ENCODE data around the gene SERPINA6. TPM values are rescaled to one million over a fixed set of nuclear protein-coding genes. Genes with fewer than 3 reads are reported as not detected.

Gene SERPINA6
- total RNA-seq, 1 experiment from 2014 or later = 0.32 TPM

GRCh38 chr14:94293578-94293924, 29.6 kb downstream of the SERPINA6 start:
- peaks cover under 1% of the 10 kb centered on the region for H3K9me3 Mint-ChIP-seq (ENCODE audit: unreplicated experiment)

GRCh38 chr14:94292872-94293577, 30.1 kb downstream of the SERPINA6 start, which contains the start of gene SERPINA10:
SERPINA10 (minus strand) TSS chr14:94293268; CDS start chr14:94290593, 2,675 bp downstream.
- H3K27me3 ChIP-seq (replicated peaks; ENCODE audit: control insufficient read depth, insufficient read depth, low read length) = no peaks in the 10 kb centered on the region
- peak within 1 kb of the TSS; percentile 26 for H3K4me3 ChIP-seq (ENCODE audit: low read depth, low read length)
- peak within 1 kb of the TSS; percentile 65 for H3K4me3 Mint-ChIP-seq (ENCODE audit: unreplicated experiment)
- POLR2A ChIA-PET = interaction anchor here (0.9 kb wide), 1 partner anchor 14 kb away, joined by 3 read pairs; no protein-coding TSS in a partner anchor
- peak; percentile 75 to 80 for DNase-seq
- H3K27ac Mint-ChIP-seq (ENCODE audit: unreplicated experiment) = peak within 1 kb of the TSS; percentile 81
- intact Hi-C loops (cut with micrococcal nuclease; ENCODE audit: unreplicated experiment) = loop anchor here (2.0 kb wide), 1 partner anchor 48 kb away; no protein-coding TSS in a partner anchor
- H3K9me3 ChIP-seq = no peaks in the 10 kb centered on the region
- peaks cover 2% of the 10 kb centered on the region for H3K36me3 ChIP-seq (ENCODE audit: control insufficient read depth, insufficient read depth, low read length)
- no peaks in the 10 kb centered on the region for H3K36me3 Mint-ChIP-seq (ENCODE audit: insufficient read depth, unreplicated experiment)
- H3K4me1 ChIP-seq = peaks cover 46% of the 10 kb centered on the region
- no peaks in the 10 kb centered on the region for H3K27me3 Mint-ChIP-seq (ENCODE audit: insufficient read depth, unreplicated experiment)
- BruUV-seq (replicated peaks) = no TSS peak
- TF ChIP-seq, protein P1, sequence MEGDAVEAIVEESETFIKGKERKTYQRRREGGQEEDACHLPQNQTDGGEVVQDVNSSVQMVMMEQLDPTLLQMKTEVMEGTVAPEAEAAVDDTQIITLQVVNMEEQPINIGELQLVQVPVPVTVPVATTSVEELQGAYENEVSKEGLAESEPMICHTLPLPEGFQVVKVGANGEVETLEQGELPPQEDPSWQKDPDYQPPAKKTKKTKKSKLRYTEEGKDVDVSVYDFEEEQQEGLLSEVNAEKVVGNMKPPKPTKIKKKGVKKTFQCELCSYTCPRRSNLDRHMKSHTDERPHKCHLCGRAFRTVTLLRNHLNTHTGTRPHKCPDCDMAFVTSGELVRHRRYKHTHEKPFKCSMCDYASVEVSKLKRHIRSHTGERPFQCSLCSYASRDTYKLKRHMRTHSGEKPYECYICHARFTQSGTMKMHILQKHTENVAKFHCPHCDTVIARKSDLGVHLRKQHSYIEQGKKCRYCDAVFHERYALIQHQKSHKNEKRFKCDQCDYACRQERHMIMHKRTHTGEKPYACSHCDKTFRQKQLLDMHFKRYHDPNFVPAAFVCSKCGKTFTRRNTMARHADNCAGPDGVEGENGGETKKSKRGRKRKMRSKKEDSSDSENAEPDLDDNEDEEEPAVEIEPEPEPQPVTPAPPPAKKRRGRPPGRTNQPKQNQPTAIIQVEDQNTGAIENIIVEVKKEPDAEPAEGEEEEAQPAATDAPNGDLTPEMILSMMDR (IDR thresholded peaks at IDR 0.05; ENCODE audit: insufficient read depth in 1 of 2, low read depth in 1 of 2, low read length in 1 of 2, severe bottlenecking in 1 of 2, unreplicated experiment in 1 of 2) = no peak
- CTCF ChIA-PET = interaction anchor here (0.6 to 1.2 kb wide), 3 partner anchors 192 to 1047 kb away, joined by 3 to 4 read pairs (median 3); no protein-coding TSS in a partner anchor
- H3K4me1 Mint-ChIP-seq (ENCODE audit: low read depth, unreplicated experiment) = peaks cover 9% of the 10 kb centered on the region
- no peaks in the 10 kb centered on the region for H3K9me3 Mint-ChIP-seq (ENCODE audit: unreplicated experiment)

More at GRCh38 chr14:94293578-94293924, 29.6 kb downstream of the SERPINA6 start:
- POLR2A ChIA-PET = interaction anchor here (0.9 kb wide), 1 partner anchor 14 kb away, joined by 3 read pairs; no protein-coding TSS in a partner anchor
- no peak for DNase-seq
- Histone ChIP-seq H3K4me1 (peaks cover 46% of the 10 kb centered on the region), H3K36me3 (ENCODE audit: control insufficient read depth, insufficient read depth, low read length) (peaks cover 1% of the 10 kb centered on the region; the same call in 1 of the 2 replicates), H3K27me3 (replicated peaks; ENCODE audit: control insufficient read depth, insufficient read depth, low read length) (no peaks in the 10 kb centered on the region), H3K9me3 (no peaks in the 10 kb centered on the region), H3K4me3 (ENCODE audit: low read depth, low read length) (no peak overlapping the region)
- no TSS peak for BruUV-seq (replicated peaks)
- intact Hi-C loops (cut with micrococcal nuclease; ENCODE audit: unreplicated experiment) = loop anchor here (2.0 kb wide), 1 partner anchor 47 kb away; no protein-coding TSS in a partner anchor
- H3K27ac Mint-ChIP-seq (ENCODE audit: unreplicated experiment) = peak overlapping the region; percentile 81
- TF ChIP-seq, protein P1 (IDR thresholded peaks at IDR 0.05; ENCODE audit: insufficient read depth in 1 of 2, low read depth in 1 of 2, low read length in 1 of 2, severe bottlenecking in 1 of 2, unreplicated experiment in 1 of 2) = no peak
- H3K27me3 Mint-ChIP-seq (ENCODE audit: insufficient read depth, unreplicated experiment) = no peaks in the 10 kb centered on the region
- H3K36me3 Mint-ChIP-seq (ENCODE audit: insufficient read depth, unreplicated experiment) = no peaks in the 10 kb centered on the region
- H3K4me1 Mint-ChIP-seq (ENCODE audit: low read depth, unreplicated experiment) = peaks cover 9% of the 10 kb centered on the region
- CTCF ChIA-PET = interaction anchor here (1.0 to 1.2 kb wide), 2 partner anchors 192 to 193 kb away, joined by 3 to 4 read pairs; no protein-coding TSS in a partner anchor
- peak overlapping the region; percentile 65 for H3K4me3 Mint-ChIP-seq (ENCODE audit: unreplicated experiment)

DNA sequence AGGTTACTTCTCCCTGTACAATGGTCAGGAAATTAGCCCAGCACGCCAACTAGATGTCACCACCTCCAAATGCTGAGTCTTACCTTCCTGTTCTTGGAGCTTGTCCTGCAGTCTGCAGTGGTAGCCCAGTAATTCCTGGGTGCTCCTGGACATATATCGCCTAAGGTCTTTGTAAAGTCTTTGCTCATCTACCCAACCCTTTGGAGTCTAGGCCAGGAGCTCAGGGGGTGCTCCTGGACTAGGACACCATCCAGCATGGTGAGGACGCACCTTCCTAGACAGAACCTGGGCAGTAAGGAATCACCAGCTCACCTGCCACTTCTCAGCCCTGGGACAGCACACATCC, 30.6 kb downstream of the SERPINA6 start:
- H3K4me3 ChIP-seq (ENCODE audit: low read depth, low read length) = peak overlapping the region; percentile 26
- Mint-ChIP-seq H3K27me3 (ENCODE audit: insufficient read depth, unreplicated experiment) (no peaks in the 10 kb centered on the region), H3K27ac (ENCODE audit: unreplicated experiment) (peak overlapping the region; percentile 81), H3K4me3 (ENCODE audit: unreplicated experiment) (peak overlapping the region; percentile 65), H3K36me3 (ENCODE audit: insufficient read depth, unreplicated experiment) (no peaks in the 10 kb centered on the region), H3K9me3 (ENCODE audit: unreplicated experiment) (no peaks in the 10 kb centered on the region), H3K4me1 (ENCODE audit: low read depth, unreplicated experiment) (peaks cover 9% of the 10 kb centered on the region)
- H3K4me1 ChIP-seq = peaks cover 41% of the 10 kb centered on the region
- H3K27me3 ChIP-seq (replicated peaks; ENCODE audit: control insufficient read depth, insufficient read depth, low read length) = no peaks in the 10 kb centered on the region
- TF ChIP-seq, protein P1 (IDR thresholded peaks at IDR 0.05; ENCODE audit: insufficient read depth in 1 of 2, low read depth in 1 of 2, low read length in 1 of 2, severe bottlenecking in 1 of 2, unreplicated experiment in 1 of 2) = no peak
- H3K36me3 ChIP-seq (ENCODE audit: control insufficient read depth, insufficient read depth, low read length) = peaks cover 3% of the 10 kb centered on the region
- DNase-seq = no peak
- intact Hi-C loops (cut with micrococcal nuclease; ENCODE audit: unreplicated experiment) = loop anchor here (2.0 kb wide), 1 partner anchor 48 kb away; no protein-coding TSS in a partner anchor
- POLR2A ChIA-PET = no interaction called here
- CTCF ChIA-PET = interaction anchor here (0.6 to 1.2 kb wide), 3 partner anchors 193 to 1047 kb away, joined by 3 to 4 read pairs (median 3); no protein-coding TSS in a partner anchor
- no peaks in the 10 kb centered on the region for H3K9me3 ChIP-seq
- TSS peak; percentile 38 for BruUV-seq (replicated peaks)

Measured in Caco-2 (cell line).